Measurements from ENCODE around the gene GAB1. TPM values are rescaled to one million over a fixed set of nuclear protein-coding genes. Genes with fewer than 3 reads are reported as not detected.

GAB1 gene
- total and polyA plus RNA-seq, 2 of the 13 experiments (the other 11 are each of a cell fraction or from before 2014, with no cell fraction given): 8.7 to 14.7 TPM

DNA sequence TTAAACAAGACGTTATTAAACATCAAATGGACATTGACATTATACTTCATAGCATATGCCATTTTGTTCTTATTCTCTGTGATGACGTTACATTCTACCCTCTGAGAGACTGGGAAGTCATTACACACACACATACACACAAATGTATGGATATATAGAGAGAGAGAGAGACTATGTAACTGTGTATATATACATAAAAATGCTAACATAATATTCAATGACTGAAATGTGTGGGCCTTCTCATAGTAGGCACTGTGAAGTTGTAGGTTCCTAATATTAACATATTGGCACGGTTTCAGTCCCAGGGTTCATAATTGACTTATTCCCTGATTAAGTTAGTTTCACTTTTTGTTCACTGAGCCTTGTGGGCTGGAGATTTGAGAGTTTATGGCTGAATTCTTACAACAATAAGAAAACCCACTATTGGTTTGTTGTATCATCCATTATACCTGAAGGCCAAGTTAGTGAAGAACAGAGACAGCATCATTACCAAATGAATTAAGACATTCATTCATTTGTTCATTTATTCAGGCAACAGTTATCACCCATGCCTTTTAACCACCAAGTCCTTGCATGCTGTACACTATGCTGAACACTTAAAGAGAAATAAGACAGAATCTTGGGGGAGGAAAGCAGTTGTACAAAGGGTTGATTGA, 68.5 kb downstream of the GAB1 start (continued):
- no peak for TF ChIP-seq CHD4 (IDR thresholded peaks at IDR 0.05; ENCODE audit: borderline replicate concordance, low read length)

DNA sequence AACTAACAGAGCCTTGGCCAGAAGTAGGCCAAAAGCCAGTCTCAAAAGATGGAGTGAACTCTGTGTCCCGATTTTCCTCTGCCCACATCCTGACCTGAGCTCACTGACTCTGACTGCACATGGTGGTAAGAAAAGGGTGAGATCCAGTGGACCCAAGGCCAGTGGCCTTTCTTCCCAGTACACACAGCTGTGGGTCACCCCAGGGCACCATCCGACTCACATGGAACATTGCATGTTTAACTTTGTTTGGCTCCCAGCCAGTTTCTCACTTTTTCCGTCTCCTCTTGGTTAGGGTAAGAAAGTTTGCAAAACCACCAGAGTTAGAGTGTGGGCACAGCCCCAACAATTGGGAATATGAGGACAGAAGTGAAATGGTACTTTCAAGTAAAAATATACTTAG, 69.8 kb downstream of the GAB1 start:
- ChIA-PET CTCF (ENCODE audit: low intra/inter-chr PET ratio, low total read pairs) (no interaction called here), POLR2A (no interaction called here)
- ATAC-seq (peak; percentile 53; the same call in 2 of the 3 replicates), FAIRE-seq (no peak), DNase-seq (ENCODE audit: low spot score) (peak; percentile 4)
- H3K4me2 ChIP-seq (ENCODE audit: low read depth, low read length): no peak overlapping the region
- 88% methylated on average over 3 of the region's 3 CpGs for WGBS (ENCODE audit: low lambda C conversion rate)
- no peak overlapping the region for H2AFZ ChIP-seq (ENCODE audit: low read length)
- intact Hi-C loops (cut with micrococcal nuclease; ENCODE audit: unreplicated experiment) (no loop called here), in situ Hi-C loops (cut with HindIII; ENCODE audit: extremely low pct_ligation_motif_present, low pct_unique_long_range_greater_than_20kb) (no loop called here)
- H3K9me3 ChIP-seq (ENCODE audit: low read length): no peaks in the 10 kb centered on the region
- peaks cover 2% of the 10 kb centered on the region for H3K79me2 ChIP-seq (ENCODE audit: insufficient read depth, low read length)
- no TSS peak for BruUV-seq (replicated peaks)
- no peak overlapping the region for H3K4me3 ChIP-seq (replicated peaks in 1 of 3; ENCODE audit: insufficient read depth in 1 of 3, low read depth in 2 of 3, low read length in 3 of 3)
- H3K4me1 ChIP-seq (ENCODE audit: insufficient read depth, low read length): peaks cover 7% of the 10 kb centered on the region; the same call in 1 of the 2 replicates
- TF ChIP-seq ZMYM4 (CRISPR knock-in tag; IDR thresholded peaks at IDR 0.05) (peak; percentile 67), FOXJ3 (CRISPR knock-in tag; IDR thresholded peaks at IDR 0.05; ENCODE audit: borderline replicate concordance) (no peak), ZNF878 (CRISPR knock-in tag; IDR thresholded peaks at IDR 0.05) (no peak), SIX1 (CRISPR knock-in tag; IDR thresholded peaks at IDR 0.05; ENCODE audit: borderline replicate concordance) (no peak), ERF (CRISPR knock-in tag; IDR thresholded peaks at IDR 0.05) (no peak), ZNF232 (CRISPR knock-in tag; IDR thresholded peaks at IDR 0.05; ENCODE audit: borderline replicate concordance) (no peak), POGZ (CRISPR knock-in tag; IDR thresholded peaks at IDR 0.05) (peak; percentile 52), ZBTB20 (CRISPR knock-in tag; IDR thresholded peaks at IDR 0.05; ENCODE audit: borderline replicate concordance, low read depth) (no peak)
- TF ChIP-seq, protein P1, sequence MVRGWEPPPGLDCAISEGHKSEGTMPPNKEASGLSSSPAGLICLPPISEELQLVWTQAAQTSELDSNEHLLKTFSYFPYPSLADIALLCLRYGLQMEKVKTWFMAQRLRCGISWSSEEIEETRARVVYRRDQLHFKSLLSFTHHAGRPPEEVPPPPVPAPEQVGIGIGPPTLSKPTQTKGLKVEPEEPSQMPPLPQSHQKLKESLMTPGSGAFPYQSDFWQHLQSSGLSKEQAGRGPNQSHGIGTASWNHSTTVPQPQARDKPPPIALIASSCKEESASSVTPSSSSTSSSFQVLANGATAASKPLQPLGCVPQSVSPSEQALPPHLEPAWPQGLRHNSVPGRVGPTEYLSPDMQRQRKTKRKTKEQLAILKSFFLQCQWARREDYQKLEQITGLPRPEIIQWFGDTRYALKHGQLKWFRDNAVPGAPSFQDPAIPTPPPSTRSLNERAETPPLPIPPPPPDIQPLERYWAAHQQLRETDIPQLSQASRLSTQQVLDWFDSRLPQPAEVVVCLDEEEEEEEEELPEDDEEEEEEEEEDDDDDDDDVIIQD (CRISPR knock-in tag; IDR thresholded peaks at IDR 0.05; ENCODE audit: low read depth): peak; percentile 28; the same call in 1 of the 2 replicates
- TF ChIP-seq, protein P2, sequence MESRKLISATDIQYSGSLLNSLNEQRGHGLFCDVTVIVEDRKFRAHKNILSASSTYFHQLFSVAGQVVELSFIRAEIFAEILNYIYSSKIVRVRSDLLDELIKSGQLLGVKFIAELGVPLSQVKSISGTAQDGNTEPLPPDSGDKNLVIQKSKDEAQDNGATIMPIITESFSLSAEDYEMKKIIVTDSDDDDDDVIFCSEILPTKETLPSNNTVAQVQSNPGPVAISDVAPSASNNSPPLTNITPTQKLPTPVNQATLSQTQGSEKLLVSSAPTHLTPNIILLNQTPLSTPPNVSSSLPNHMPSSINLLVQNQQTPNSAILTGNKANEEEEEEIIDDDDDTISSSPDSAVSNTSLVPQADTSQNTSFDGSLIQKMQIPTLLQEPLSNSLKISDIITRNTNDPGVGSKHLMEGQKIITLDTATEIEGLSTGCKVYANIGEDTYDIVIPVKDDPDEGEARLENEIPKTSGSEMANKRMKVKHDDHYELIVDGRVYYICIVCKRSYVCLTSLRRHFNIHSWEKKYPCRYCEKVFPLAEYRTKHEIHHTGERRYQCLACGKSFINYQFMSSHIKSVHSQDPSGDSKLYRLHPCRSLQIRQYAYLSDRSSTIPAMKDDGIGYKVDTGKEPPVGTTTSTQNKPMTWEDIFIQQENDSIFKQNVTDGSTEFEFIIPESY (CRISPR knock-in tag; IDR thresholded peaks at IDR 0.05): no peak
- no peaks in the 10 kb centered on the region; the same call in 1 of the 2 replicates for H4K20me1 ChIP-seq (ENCODE audit: insufficient read depth, low read length)
- no peaks in the 10 kb centered on the region for H3K27me3 ChIP-seq (ENCODE audit: control insufficient read depth in 1 of 2, insufficient read depth in 2 of 2, low read length in 2 of 2)
- no peaks in the 10 kb centered on the region for H3K36me3 ChIP-seq (replicated peaks in 1 of 2; ENCODE audit: control insufficient read depth in 1 of 2, insufficient read depth in 2 of 2, low read length in 2 of 2)
- H3K27ac ChIP-seq (ENCODE audit: extremely low read length, insufficient read depth, low read length): no peak overlapping the region
- H3K9ac ChIP-seq (ENCODE audit: insufficient read depth, low read depth, low read length): no peak overlapping the region
